ENCODE measurements around the gene CHST11.

DNA sequence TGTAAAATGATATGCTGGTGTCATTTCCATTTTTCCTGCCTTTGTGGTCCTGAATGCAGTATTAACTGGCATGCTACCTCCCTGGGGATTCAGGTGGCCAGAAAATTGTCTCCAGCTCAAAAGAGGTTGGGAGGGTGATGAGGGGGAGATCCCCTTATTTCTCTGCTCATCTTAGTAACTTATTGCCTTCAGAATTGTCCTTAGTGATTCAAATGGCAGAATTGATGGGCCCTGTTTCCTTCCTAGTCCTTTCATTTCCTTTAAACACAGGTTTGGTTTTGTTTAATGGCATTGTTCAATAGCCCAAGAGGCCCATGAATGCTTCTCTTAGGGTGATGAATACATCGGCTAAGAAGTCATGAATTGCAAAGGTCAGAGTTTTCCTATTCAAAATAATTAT, 294.4 kb downstream of the CHST11 start:
- no peak for TF ChIP-seq POLR2A (IDR thresholded peaks at IDR 0.05; ENCODE audit: low read length)
- TF ChIP-seq GATA1 (IDR thresholded peaks at IDR 0.05; ENCODE audit: low read depth, low read length): no peak
